Keratinocyte (primary cell): ENCODE data around the gene NT5DC2. TPM values are rescaled to one million over a fixed set of nuclear protein-coding genes. Genes with fewer than 3 reads are reported as not detected.

Experiments
- DNase-seq: peaks from one replicate; pipeline ENCODE4 v3.0.0-alpha.2; 2011; ENCODE audit warnings: low read depth, missing footprints, low spot score
- FAIRE-seq: peaks from 2 replicates; lab custom pipeline; 2011; peaks lifted over from hg19 to GRCh38; lab: Jason Lieb, UNC
- H2AFZ ChIP-seq: 2 replicates; pipeline ENCODE4 v1.6.0; 2012; ENCODE audit warnings: low read length, control low read depth, inconsistent platforms; ENCODE audit not compliant: control insufficient read depth
- H3K27ac ChIP-seq: 2 replicates; pipeline ENCODE4 v1.5.1; 2011; ENCODE audit warnings: low read length; ENCODE audit not compliant: control insufficient read depth, insufficient read depth
- H3K27me3 ChIP-seq: 3 replicates; pipeline ENCODE4 v1.6.0; 2011; ENCODE audit warnings: low read length; ENCODE audit not compliant: control insufficient read depth, insufficient read depth; ENCODE audit errors: extremely low read depth
- H3K36me3 ChIP-seq, 2 experiments: 2 replicates in 1 of 2; 3 replicates in 1 of 2; pipeline ENCODE4 v1.5.1; 2011; ENCODE audit warnings: low read length in 2 of 2, mild to moderate bottlenecking in 1 of 2; ENCODE audit not compliant: control insufficient read depth in 2 of 2, insufficient read depth in 2 of 2; ENCODE audit errors: extremely low read depth in 1 of 2
- H3K4me1 ChIP-seq: 3 replicates; pipeline ENCODE4 v1.5.1; 2011; ENCODE audit warnings: low read length; ENCODE audit not compliant: control insufficient read depth, insufficient read depth; ENCODE audit errors: extremely low read depth
- H3K4me2 ChIP-seq: 3 replicates; pipeline ENCODE4 v1.6.0; 2011; ENCODE audit warnings: low read depth, low read length; ENCODE audit not compliant: control insufficient read depth, insufficient read depth; ENCODE audit errors: extremely low read depth
- H3K4me3 ChIP-seq, 3 experiments: fragments of 200-600 bp in 1 of 3; sonication (generic) in 1 of 3; 2 replicates in 2 of 3; 3 replicates in 1 of 3; pipeline ENCODE4 v1.5.1; 2011 to 2016; ENCODE audit warnings: low read length in 3 of 3, mild to moderate bottlenecking in 3 of 3, control low read depth in 2 of 3, inconsistent platforms in 1 of 3, low read depth in 1 of 3, mixed read lengths in 1 of 3, mixed run types in 1 of 3, moderate library complexity in 1 of 3; ENCODE audit not compliant: control insufficient read depth in 2 of 3, insufficient read depth in 2 of 3; ENCODE audit errors: extremely low read depth in 1 of 3
- H3K79me2 ChIP-seq: 2 replicates; pipeline ENCODE4 v1.6.0; 2012; ENCODE audit warnings: low read length; ENCODE audit not compliant: control insufficient read depth, insufficient read depth
- H3K9ac ChIP-seq: 3 replicates; pipeline ENCODE4 v1.6.0; 2011; ENCODE audit warnings: low read length; ENCODE audit not compliant: control insufficient read depth, insufficient read depth; ENCODE audit errors: extremely low read depth
- H3K9me1 ChIP-seq: 3 replicates; pipeline ENCODE4 v1.6.0; 2011; ENCODE audit warnings: low read length; ENCODE audit not compliant: control insufficient read depth, insufficient read depth; ENCODE audit errors: extremely low read depth
- H3K9me3 ChIP-seq: 2 replicates; pipeline ENCODE4 v1.5.1; 2012; ENCODE audit warnings: low read depth, low read length; ENCODE audit not compliant: control insufficient read depth
- H4K20me1 ChIP-seq: 3 replicates; pipeline ENCODE4 v1.6.0; 2011; ENCODE audit warnings: low read length; ENCODE audit not compliant: control insufficient read depth, insufficient read depth; ENCODE audit errors: extremely low read depth
- CTCF ChIP-seq, 3 experiments: IDR thresholded peaks in 1 of 3; conservative IDR thresholded peaks in 1 of 3; optimal IDR thresholded peaks in 1 of 3; 2 replicates in 2 of 3; 3 replicates in 1 of 3; pipeline versions ENCODE3 to v1.5.1; 2011; ENCODE audit warnings: low read length in 3 of 3, mild to moderate bottlenecking in 3 of 3, moderate library complexity in 2 of 3, control low read depth in 1 of 3, inconsistent platforms in 1 of 3; ENCODE audit not compliant: insufficient read depth in 2 of 3; ENCODE audit errors: extremely low read depth in 1 of 3
- EZH2 ChIP-seq: IDR thresholded peaks from one replicate; pipeline ENCODE4 v1.6.1; 2012; ENCODE audit warnings: inconsistent platforms, mild to moderate bottlenecking, low read length, moderate library complexity
- dilution Hi-C: fragments of 300-500 bp; cut with MboI; formaldehyde crosslinking; loops from one replicate; pipeline ENCODE4 v1.7.0; 2020; ENCODE audit warnings: low sequenced_read_pairs; ENCODE audit not compliant: extremely low pct_ligation_motif_present
- polyA plus RNA-seq, 5 experiments: library from polyadenylated mRNA; depleted of rRNA in 3 of 5; stranded (reverse) in 3 of 5; stranded (forward) in 1 of 5; unstranded in 1 of 5; fragments of >200 nt; gene quantifications; 1 replicate in 1 of 5; 2 replicates in 3 of 5; 3 replicates in 1 of 5; pipeline versions ENCODE4 v1.2.1 to v1.2.3, GENCODE V29; 2011 to 2012; ENCODE audit warnings: missing spikeins in 2 of 5, low read depth in 1 of 5, low replicate concordance in 1 of 5

NT5DC2 gene
- polyA plus RNA-seq, 1 donor (not counting 4 experiments of a cell fraction or from before 2014, with no cell fraction given) = 54.7 TPM

- Histone ChIP-seq H2AFZ (no peak overlapping the region), H3K4me3 (no peak overlapping the region), H3K9me3 (no peaks in the 10 kb centered on the region), H3K27me3 (no peaks in the 10 kb centered on the region), H3K9me1 (no peaks in the 10 kb centered on the region), H3K9ac (no peak overlapping the region), H3K79me2 (no peaks in the 10 kb centered on the region), H3K27ac (no peak overlapping the region), H3K4me1 (no peaks in the 10 kb centered on the region), H3K4me2 (no peak overlapping the region), H3K36me3 (peaks cover 16 to 33% of the 10 kb centered on the region in 2 experiments), H4K20me1 (no peaks in the 10 kb centered on the region)
- dilution Hi-C loops = no loop called here
- TF ChIP-seq EZH2 (no peak), CTCF (optimal IDR thresholded peaks at IDR 0.05 in 1 of 3, IDR thresholded peaks at IDR 0.05 in 1 of 3, conservative IDR thresholded peaks at IDR 0.05 in 1 of 3; ENCODE audit: extremely low read depth in 1 of 3, insufficient read depth in 2 of 3, low read length in 3 of 3) (no peak)
- DNase-seq (no peak), FAIRE-seq (no peak)
Measured at GRCh38 chr3:52557011-52557960, 23.6 kb upstream of the NT5DC2 start.

- Histone ChIP-seq H3K4me2 (no peak overlapping the region), H3K4me3 (no peak overlapping the region)
- TF ChIP-seq EZH2 (no peak), CTCF (optimal IDR thresholded peaks at IDR 0.05 in 1 of 3, IDR thresholded peaks at IDR 0.05 in 1 of 3, conservative IDR thresholded peaks at IDR 0.05 in 1 of 3; ENCODE audit: extremely low read depth in 1 of 3, insufficient read depth in 2 of 3, low read length in 3 of 3) (no peak)
Measured at GRCh38 chr3:52555056-52555455, 21.4 kb upstream of the NT5DC2 start.

More at GRCh38 chr3:52555056-52555455, 21.4 kb upstream of the NT5DC2 start:
- DNase-seq = no peak
- Histone ChIP-seq H3K79me2 (no peaks in the 10 kb centered on the region), H3K4me1 (no peaks in the 10 kb centered on the region), H4K20me1 (no peaks in the 10 kb centered on the region), H2AFZ (no peak overlapping the region), H3K9me1 (no peaks in the 10 kb centered on the region), H3K9ac (no peak overlapping the region), H3K36me3 (peaks cover 18 to 33% of the 10 kb centered on the region in 2 experiments), H3K27me3 (no peaks in the 10 kb centered on the region), H3K27ac (no peak overlapping the region), H3K9me3 (no peaks in the 10 kb centered on the region)
- no peak for FAIRE-seq
- dilution Hi-C loops = no loop called here
